B cell (primary cell): ENCODE results near the gene STRADB. TPM values are rescaled to one million over a fixed set of nuclear protein-coding genes. Genes with fewer than 3 reads are reported as not detected.

ENCODE experiments used
- ATAC-seq: fragments of 200-7000 bp; cut with Tn5 transposase; one replicate; pipeline ENCODE4 v1.10.0; 2021; ENCODE audit warnings: low read depth, mild to moderate bottlenecking, moderate number of reproducible peaks, moderate library complexity
- CTCF ChIA-PET: fragments of 350-600 bp; sonication (Branson Sonifier 250); formaldehyde crosslinking; loops from one replicate; lab custom pipeline; 2021; ENCODE audit warnings: antibody characterized with exemption, inconsistent platforms; lab: Charles Lee
- POLR2A ChIA-PET: fragments of 350-600 bp; sonication (Branson Sonifier 250); formaldehyde crosslinking; loops from one replicate; lab custom pipeline; 2021; ENCODE audit warnings: antibody characterized with exemption; lab: Charles Lee
- DNase-seq: peaks from one replicate; pipeline ENCODE4 v3.0.0; 2013
- H2AFZ ChIP-seq: 2 replicates; pipeline ENCODE4 v1.6.1; 2012; ENCODE audit warnings: mild to moderate bottlenecking, low read depth, low read length; ENCODE audit not compliant: insufficient read depth, poor library complexity, severe bottlenecking
- H3K27ac ChIP-seq, 2 donors: 1 replicate in 1 of 2; 2 replicates in 1 of 2; pipeline ENCODE4 v1.5.1; 2012 to 2013; ENCODE audit warnings: low read length in 2 of 2, mild to moderate bottlenecking in 2 of 2, moderate library complexity in 1 of 2
- H3K27me3 ChIP-seq, 4 experiments: fragments of 200-600 bp in 1 of 4; sonication (generic) in 1 of 4; replicated peaks in 1 of 4; 1 replicate in 2 of 4; 2 replicates in 2 of 4; pipeline versions ENCODE4 v1.6.1 to v1.7.0; 2013 to 2016; ENCODE audit warnings: low read length in 3 of 4, mild to moderate bottlenecking in 2 of 4, mixed read lengths in 1 of 4, moderate library complexity in 1 of 4; ENCODE audit not compliant: insufficient read depth in 4 of 4, control insufficient read depth in 3 of 4; ENCODE audit errors: control extremely low read depth in 1 of 4
- H3K36me3 ChIP-seq, 2 experiments: replicated peaks in 1 of 2; 1 replicate in 1 of 2; 2 replicates in 1 of 2; pipeline versions ENCODE4 v1.6.1 to v1.7.1; 2013; ENCODE audit warnings: low read length in 1 of 2; ENCODE audit not compliant: insufficient read depth in 2 of 2, control insufficient read depth in 1 of 2; ENCODE audit errors: control extremely low read depth in 1 of 2, extremely low read depth in 1 of 2
- H3K4me1 ChIP-seq, 2 donors: fragments of 200-600 bp in 1 of 2; sonication (generic) in 1 of 2; 1 replicate in 1 of 2; 2 replicates in 1 of 2; pipeline versions ENCODE4 v1.5.1 to v1.6.1; 2013 to 2017; ENCODE audit warnings: low read length in 2 of 2; ENCODE audit not compliant: control insufficient read depth in 2 of 2, insufficient read depth in 2 of 2
- H3K4me2 ChIP-seq: replicated peaks from 2 replicates; pipeline ENCODE3; 2012; ENCODE audit warnings: mild to moderate bottlenecking, low read depth, low read length; ENCODE audit not compliant: poor library complexity, severe bottlenecking
- H3K4me3 ChIP-seq, 5 experiments: fragments of 200-600 bp in 1 of 5; sonication (generic) in 1 of 5; 1 replicate in 3 of 5; 2 replicates in 2 of 5; pipeline versions ENCODE4 v1.5.1 to v1.7.0; 2011 to 2016; ENCODE audit warnings: low read length in 4 of 5, mild to moderate bottlenecking in 4 of 5, low read depth in 2 of 5, control low read depth in 1 of 5, moderate library complexity in 1 of 5; ENCODE audit not compliant: insufficient read depth in 1 of 5; ENCODE audit errors: control extremely low read depth in 1 of 5, extremely low read depth in 1 of 5
- H3K79me2 ChIP-seq: fragments of 200-600 bp; sonication (generic); one replicate; pipeline ENCODE4 v1.6.0; 2016; ENCODE audit warnings: low read length; ENCODE audit not compliant: control insufficient read depth, insufficient read depth
- H3K9ac ChIP-seq: fragments of 200-600 bp; sonication (generic); 2 replicates; pipeline ENCODE4 v1.6.1; 2017; ENCODE audit warnings: mild to moderate bottlenecking, low read length, moderate library complexity
- H3K9me3 ChIP-seq, 3 donors: one replicate each; pipeline versions ENCODE4 v1.6.1 to v1.7.1; 2013; ENCODE audit warnings: low read length in 2 of 3; ENCODE audit not compliant: control insufficient read depth in 2 of 3, insufficient read depth in 1 of 3; ENCODE audit errors: control extremely low read depth in 1 of 3
- H4K20me1 ChIP-seq: 2 replicates; pipeline ENCODE4 v1.6.0; 2012; ENCODE audit warnings: mild to moderate bottlenecking, low read length; ENCODE audit not compliant: insufficient read depth, control insufficient read depth, poor library complexity, severe bottlenecking
- H3K27ac Mint-ChIP-seq: one replicate; pipeline ENCODE4 v1.8.0; 2021; ENCODE audit warnings: mixed read lengths
- H3K27me3 Mint-ChIP-seq: one replicate; pipeline ENCODE4 v1.8.0; 2021; ENCODE audit warnings: mixed read lengths
- H3K4me1 Mint-ChIP-seq: one replicate; pipeline ENCODE4 v1.8.0; 2021; ENCODE audit warnings: mixed read lengths
- H3K4me3 Mint-ChIP-seq: one replicate; pipeline ENCODE4 v1.8.0; 2021; ENCODE audit warnings: mixed read lengths
- H3K9me3 Mint-ChIP-seq: one replicate; pipeline ENCODE4 v1.8.0; 2022; ENCODE audit warnings: mixed read lengths; ENCODE audit not compliant: insufficient read depth
- EZH2 ChIP-seq: IDR thresholded peaks from 2 replicates; pipeline ENCODE4 v1.6.1; 2012; ENCODE audit warnings: borderline replicate concordance, low read depth, mild to moderate bottlenecking, moderate library complexity, low read length; ENCODE audit not compliant: insufficient read depth, poor library complexity, severe bottlenecking
- WGBS: methylation state at CpG from one replicate; pipeline ENCODE4 v1.1.5; 2013; ENCODE audit warnings: missing lambda C conversion rate; ENCODE audit not compliant: insufficient coverage; 5-methylcytosine and 5-hydroxymethylcytosine counted together
- intact Hi-C: fragments of 100-400 bp; cut with micrococcal nuclease; formaldehyde crosslinking; loops from one replicate; pipeline ENCODE4 v1.10.0; 2022
- polyA plus RNA-seq: library from polyadenylated mRNA; depleted of rRNA; stranded (reverse); fragments of >200 nt; gene quantifications from 2 replicates; pipeline ENCODE4 v1.2.3, GENCODE V29; 2012
- total RNA-seq, 2 donors: library from RNA; stranded (reverse); fragments of 120-200 nt in 1 of 2; gene quantifications; 1 replicate in 1 of 2; 2 replicates in 1 of 2; pipeline versions ENCODE4 v1.2.3 to v1.2.4, GENCODE V29; 2013 to 2022
- TF ChIP-seq, protein P1 (sequence below): fragments of 200-600 bp; IDR thresholded peaks from one replicate; pipeline ENCODE4 v1.8.0; 2022; ENCODE audit warnings: antibody characterized with exemption, mild to moderate bottlenecking

STRADB gene
- total and polyA plus RNA-seq, 2 donors (not counting 1 experiment from before 2014, with no cell fraction given): 17.2 to 17.5 TPM

DNA sequence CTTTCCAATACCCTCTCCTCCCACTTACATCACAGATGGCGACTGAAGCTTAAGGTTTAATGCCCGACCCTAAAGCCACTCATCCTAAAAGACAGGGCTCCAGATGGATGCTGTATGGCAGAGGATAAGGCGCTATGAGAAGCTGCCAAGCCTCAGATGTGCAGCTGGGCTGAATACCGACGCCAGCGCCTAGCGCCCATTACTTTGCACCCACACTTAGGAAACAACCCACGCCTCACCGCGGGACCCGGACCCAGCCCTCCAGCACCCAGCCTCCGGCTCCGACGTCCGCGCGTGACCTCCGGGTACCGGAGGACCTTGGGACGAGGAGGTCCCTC, 617 bp upstream of the STRADB start:
- ATAC-seq (peak; percentile 4), DNase-seq (no peak)
- Histone ChIP-seq H4K20me1 (no peaks in the 10 kb centered on the region), H3K4me1 (peaks cover 39 to 47% of the 10 kb centered on the region in 2 donors), H3K9ac (peak overlapping the region; percentile 82), H2AFZ (peak overlapping the region; percentile 83), H3K4me2 (peak overlapping the region; percentile 83), H3K27me3 (no peaks in the 10 kb centered on the region), H3K79me2 (peaks cover 61% of the 10 kb centered on the region), H3K36me3 (peaks cover 0 to 7% of the 10 kb centered on the region in 2 experiments), H3K27ac (peak overlapping the region; percentile 54 to 88), H3K9me3 (no peaks in the 10 kb centered on the region), H3K4me3 (peak overlapping the region; percentile 61 to 94 (median 69))
- H3K4me1 Mint-ChIP-seq: peaks cover 46% of the 10 kb centered on the region
- H3K27ac Mint-ChIP-seq: peak overlapping the region; percentile 96
- CTCF ChIA-PET: interaction anchor here (0.7 to 2.0 kb wide), 8 partner anchors 56 to 562 kb away, joined by 3 to 5 read pairs (median 4); partner anchors contain the start of genes ALS2, NIF3L1 and PPIL3
- peak overlapping the region; percentile 97 for H3K4me3 Mint-ChIP-seq
- POLR2A ChIA-PET: interaction anchor here (0.7 to 2.2 kb wide), 8 partner anchors 53 to 587 kb away, joined by 3 to 8 read pairs (median 6); partner anchors contain the start of genes ALS2, CFLAR, CLK1 and NIF3L1
- WGBS: under 1% methylated on average over 15 of the region's 20 CpGs
- intact Hi-C loops: loop anchor here (1.0 to 10.0 kb wide), 15 partner anchors 124 to 1786 kb away; partner anchors contain the start of genes BZW1, C2orf69, CYP20A1 and FZD7
- no peak for TF ChIP-seq EZH2
- TF ChIP-seq, protein P1, sequence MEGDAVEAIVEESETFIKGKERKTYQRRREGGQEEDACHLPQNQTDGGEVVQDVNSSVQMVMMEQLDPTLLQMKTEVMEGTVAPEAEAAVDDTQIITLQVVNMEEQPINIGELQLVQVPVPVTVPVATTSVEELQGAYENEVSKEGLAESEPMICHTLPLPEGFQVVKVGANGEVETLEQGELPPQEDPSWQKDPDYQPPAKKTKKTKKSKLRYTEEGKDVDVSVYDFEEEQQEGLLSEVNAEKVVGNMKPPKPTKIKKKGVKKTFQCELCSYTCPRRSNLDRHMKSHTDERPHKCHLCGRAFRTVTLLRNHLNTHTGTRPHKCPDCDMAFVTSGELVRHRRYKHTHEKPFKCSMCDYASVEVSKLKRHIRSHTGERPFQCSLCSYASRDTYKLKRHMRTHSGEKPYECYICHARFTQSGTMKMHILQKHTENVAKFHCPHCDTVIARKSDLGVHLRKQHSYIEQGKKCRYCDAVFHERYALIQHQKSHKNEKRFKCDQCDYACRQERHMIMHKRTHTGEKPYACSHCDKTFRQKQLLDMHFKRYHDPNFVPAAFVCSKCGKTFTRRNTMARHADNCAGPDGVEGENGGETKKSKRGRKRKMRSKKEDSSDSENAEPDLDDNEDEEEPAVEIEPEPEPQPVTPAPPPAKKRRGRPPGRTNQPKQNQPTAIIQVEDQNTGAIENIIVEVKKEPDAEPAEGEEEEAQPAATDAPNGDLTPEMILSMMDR: no peak
- H3K27me3 Mint-ChIP-seq: no peaks in the 10 kb centered on the region
- no peaks in the 10 kb centered on the region for H3K9me3 Mint-ChIP-seq
